CD4-positive, alpha-beta T cell treated with Interleukin-1 beta for 1 hour (primary cell): ENCODE results near the gene PAPOLA.

Experiments
- DNase-seq, 2 donors: peaks; one replicate each; pipeline ENCODE4 v3.0.0-alpha.2; 2020 to 2022

PAPOLA gene

GRCh38 chr14:96587823-96588385 is 85.7 kb downstream of the PAPOLA start:
- no peak for DNase-seq

- DNase-seq, result no peak
These were observed 86.5 kb downstream of the PAPOLA start for GRCh38 chr14:96588410-96589257.

GRCh38 chr14:96589577-96589976 is 87.4 kb downstream of the PAPOLA start:
- no peak for DNase-seq

DNA sequence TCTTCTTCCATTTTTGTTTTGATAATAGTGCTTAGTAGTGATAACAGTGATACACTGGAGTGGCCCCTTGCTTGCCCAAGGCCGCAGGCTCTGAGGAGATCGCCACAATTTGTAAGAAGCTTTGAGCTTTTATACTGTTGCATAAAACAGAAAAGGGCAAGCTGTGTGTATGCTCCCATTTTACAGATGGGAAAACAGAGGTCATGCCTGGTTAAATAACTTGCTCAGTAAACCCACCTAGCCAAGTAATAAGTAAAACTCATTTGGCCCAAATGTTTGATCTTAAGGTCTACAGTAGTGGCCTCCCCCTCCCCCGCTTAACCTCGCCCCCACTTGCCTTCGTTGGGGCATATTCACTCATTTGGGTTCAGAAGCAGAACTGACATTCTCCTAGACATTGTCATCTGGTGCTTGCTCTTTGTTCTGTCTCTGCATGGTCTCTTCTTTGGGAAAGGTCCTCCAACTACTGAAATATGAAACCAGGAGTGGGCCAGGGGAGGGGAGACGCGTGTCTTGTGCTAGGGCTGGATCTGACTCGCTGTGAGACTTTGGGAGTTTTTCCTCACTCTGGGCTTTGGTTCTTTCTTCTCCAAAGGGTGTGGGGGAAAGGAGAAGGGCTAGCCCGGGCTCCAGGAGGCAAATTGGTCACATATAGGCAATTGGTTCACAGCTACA is 88.1 kb downstream of the PAPOLA start:
- no peak for DNase-seq

- DNase-seq, result peak; percentile 54 to 67
These were observed 90.6 kb downstream of the PAPOLA start for GRCh38 chr14:96592591-96593386.

- no peak for DNase-seq
These were observed 92.8 kb downstream of the PAPOLA start for GRCh38 chr14:96594961-96595360.

- DNase-seq, result no peak
These were observed 95.5 kb downstream of the PAPOLA start for GRCh38 chr14:96597680-96598079.

DNA sequence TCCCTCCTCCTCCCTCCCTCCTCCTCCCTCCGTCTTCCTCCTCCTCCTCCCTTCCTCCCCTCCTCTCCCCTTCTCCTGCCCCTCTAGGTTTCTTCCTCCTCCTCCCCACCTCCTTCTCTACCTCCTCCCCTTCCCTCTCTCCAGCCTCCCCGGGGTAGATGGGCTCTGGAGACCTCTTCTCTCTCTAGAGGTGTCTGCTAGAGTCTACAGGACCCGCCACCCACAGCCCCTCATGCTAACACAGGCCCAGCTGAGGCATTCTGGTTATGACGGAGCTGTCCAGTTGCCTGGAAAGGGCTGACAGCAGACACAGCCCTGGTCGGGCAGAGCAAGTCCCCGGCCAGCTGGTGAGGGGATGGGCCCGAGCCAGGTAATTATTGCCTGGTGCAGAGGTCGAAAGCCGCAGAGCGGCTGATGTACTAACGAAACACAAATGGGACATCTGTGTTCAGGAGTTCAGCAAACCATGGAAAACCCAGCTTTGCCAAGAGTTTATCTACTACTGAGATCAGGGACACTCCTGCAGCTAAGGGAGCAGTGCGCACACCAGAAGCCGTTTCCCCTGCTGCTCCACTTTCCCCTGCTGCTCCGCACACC is 96.2 kb downstream of the PAPOLA start:
- DNase-seq, result no peak

DNA sequence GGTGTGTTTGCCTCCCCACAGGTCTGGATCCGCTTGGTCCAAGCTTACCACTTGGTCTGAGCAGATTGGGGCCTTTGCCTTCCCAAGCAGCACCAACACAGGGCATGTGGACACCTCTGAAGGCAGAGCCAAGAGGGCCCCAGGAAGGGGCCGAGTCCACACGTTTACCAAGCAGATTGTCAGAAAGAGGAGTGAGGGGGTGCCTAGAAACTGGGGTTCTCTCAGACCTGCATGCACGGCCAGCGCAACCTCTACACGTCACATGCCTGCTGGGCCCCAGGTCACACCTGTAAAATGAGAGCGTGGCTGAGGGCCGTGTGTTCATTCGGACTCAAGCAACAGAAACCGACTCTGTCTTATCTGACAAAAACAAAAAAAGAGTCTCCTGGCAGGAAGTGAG is 96.9 kb downstream of the PAPOLA start:
- DNase-seq, result no peak

- no peak for DNase-seq
These were observed 100.0 kb downstream of the PAPOLA start for GRCh38 chr14:96602186-96602585.

DNA sequence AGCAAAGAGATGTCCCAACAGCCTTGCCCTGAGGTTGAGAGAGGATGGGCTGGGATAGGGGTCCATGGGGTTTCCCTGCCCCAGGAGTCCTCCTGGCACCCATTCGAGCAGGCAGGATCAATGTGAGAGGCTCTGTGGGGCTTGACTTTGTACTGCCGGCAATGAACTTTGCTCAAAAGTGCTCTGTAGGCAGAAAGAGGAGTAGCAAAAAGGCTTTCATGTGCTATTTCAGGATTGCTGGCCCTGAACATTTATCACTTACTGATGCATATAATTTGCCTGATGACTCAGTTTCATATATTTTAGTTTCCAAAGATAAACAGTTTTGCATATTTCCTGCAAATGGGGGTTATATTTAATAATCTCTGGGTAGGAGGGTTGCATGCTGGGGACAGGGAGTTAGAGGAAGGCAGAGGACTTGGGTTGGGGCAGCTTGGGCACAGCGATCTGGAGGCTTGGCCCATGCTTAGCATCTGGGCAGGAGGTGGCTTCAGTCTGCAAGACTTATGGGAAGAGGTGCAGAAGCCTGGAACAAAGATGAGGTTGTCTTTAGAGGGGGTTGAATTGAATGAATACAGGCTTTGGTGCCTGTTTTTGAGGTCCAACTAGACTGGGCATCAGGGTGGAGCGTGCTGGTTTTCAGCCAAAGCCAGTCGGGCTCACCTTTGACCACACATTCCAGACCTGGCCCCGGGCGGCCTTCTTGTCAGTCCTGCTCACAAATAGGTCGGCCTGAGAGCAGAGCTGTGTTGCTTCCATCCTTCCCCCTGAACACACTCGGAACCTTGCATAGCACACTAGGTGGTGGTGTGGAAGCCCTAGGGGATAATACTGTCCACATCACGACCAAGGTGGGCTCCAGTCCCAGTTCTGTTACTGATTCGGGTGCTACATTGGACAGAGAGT is 101.4 kb downstream of the PAPOLA start:
- no peak for DNase-seq

GRCh38 chr14:96614481-96614881 is 112.3 kb downstream of the PAPOLA start:
- DNase-seq, result no peak

- no peak for DNase-seq
These were observed 114.1 kb downstream of the PAPOLA start for GRCh38 chr14:96616161-96616721.
